Fibroblast of skin of left quadriceps (primary cell): ENCODE data around the gene ST8SIA2.

Source experiments
- DNase-seq, 2 experiments: peaks; one replicate each; pipeline ENCODE4 v3.0.0-alpha.2; 2013; ENCODE audit warnings: low read depth in 2 of 2

The ST8SIA2 gene

DNA sequence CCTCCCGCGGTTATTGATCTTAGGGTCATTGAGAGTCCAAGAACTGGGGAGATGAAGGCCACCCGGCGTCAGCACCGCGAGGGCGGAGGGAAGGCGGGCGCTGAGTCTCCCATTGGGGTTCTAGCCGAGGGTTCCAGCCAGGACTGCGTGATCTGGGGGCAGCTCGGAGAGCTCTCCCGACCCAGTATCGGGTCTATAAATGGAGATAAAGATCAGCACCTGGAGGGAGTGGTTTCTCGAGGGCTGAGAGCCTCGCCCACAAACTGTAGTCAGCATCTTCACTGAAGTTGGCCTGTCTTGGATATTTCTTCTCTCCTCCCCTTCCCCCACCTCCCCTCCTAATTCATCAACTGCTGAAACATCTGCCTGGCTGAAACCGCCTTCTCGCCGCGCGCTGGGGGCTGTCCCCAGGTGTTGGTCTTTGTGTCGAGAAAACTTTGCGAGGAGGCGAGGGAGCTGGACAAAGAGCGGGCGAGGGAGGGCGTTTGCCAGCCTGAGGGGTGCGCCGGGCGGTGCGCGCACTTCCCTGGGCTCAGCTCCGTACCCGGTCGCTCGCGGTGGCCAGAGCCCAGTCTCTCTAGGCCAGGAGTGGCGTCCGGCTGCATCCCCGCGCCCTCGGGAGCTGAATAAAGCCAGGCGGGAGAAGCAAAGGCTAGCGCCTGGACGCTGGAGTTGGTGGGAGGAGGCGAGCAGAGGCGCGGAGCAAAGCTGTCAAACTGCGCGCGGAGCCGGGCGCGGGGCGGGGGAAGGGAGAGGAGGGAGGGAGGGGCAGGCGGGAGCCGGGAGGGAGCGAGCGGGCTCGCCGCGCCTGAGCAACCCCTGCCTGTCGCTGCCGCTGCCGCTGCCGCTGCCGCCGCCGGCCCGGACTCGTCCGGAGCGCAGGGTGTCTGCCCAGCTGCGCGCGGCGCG lies at the start of gene ST8SIA2:
Gene ST8SIA2, plus strand, starts transcription at position 811 of the 909 bp plus-strand sequence. CDS start 184 bp downstream, outside the sequence.
- peak in 1 of 2 experiments; percentile 15 for DNase-seq

DNA sequence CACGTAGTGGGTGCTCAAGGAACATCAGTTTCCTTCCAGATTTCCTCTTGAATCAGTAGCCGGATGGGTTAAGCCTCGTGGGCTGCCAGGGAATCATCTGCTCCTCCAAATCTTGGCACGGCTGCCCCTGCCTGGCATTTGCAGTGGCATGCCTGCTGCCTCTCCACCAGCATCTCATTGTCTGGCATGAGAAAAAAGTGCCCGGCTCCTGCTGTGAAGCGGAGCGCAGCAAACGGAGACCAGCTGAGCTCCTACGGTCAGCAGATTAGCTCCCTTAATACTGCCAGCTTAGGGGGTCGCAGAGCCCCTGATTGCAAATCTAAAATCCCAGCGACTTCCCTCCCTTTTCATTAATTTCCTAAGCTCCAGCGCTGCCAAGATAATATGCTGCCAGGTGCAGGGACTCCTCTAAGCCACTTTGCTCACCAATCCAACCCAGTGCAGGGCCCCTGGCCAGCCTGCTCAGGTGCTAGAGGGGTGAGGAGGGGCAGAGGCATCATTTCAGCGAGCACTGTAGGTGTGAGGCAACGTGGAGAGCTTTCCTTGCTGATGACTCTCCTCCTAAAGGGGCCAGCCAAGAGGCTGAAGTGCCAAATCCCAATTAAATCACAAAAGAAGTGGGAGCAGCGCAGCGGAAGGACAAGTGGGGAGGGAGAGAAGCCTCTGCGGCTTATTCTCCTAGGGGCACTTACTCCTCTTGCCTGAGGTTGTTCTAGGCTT lies 49.6 kb upstream of the ST8SIA2 start:
- no peak for DNase-seq

DNA sequence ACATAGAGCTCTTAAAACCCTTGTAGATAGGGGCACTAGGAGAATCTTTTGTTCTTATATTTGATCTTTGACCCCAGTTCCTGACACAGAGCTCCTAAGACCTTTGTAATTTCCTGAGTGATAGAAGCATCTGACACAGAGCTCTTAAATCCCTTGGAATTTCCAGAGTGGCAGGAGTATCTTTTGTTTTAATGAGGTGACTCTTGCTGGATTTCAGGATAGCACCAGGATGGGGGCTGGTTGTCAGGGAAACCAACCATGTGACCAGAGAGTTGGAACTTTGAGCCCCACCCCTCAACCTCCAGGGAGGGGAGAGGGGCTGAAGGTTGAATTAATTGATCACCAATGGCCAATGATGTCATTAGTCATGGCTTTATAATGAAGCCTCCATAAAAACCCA lies 47.6 kb upstream of the ST8SIA2 start:
- no peak for DNase-seq

GRCh38 chr15:92355307-92355706 lies 38.4 kb upstream of the ST8SIA2 start:
- DNase-seq: no peak

DNA sequence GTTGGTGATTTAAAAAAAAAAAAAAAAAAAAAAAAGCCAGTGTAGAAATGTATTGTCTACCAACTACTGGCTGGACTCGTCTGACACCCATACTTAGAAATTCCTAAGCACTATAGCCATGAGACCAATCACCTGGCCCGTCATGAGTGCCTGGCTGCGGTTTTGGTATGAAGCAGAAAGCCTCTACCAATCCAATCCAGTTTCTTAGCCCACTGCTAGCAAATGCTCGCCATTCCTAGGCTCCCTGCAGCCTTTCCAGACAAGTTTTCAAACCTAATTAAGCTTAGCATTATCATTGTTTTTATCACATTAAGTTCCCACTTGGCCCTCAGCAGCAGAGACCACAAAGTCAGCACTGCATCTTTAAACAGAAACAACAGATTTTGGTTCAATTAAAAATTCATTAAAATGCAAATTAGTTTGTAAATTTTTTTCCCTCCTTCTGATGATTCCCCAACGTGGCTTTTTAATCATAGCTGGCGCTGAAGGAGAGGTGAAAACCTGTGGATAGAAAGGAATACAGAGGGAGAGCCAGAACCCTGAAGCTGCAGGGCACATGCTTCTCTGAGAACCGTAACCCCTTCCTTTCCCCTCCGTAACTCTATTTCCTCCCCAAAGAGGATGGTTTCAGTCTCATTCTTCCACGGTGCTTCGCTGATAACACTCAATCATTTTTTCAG lies 32.2 kb upstream of the ST8SIA2 start:
- no peak for DNase-seq

- no peak for DNase-seq
Observed at GRCh38 chr15:92362001-92362350, 31.7 kb upstream of the ST8SIA2 start.

- DNase-seq: peak; percentile 16 to 17
Observed at GRCh38 chr15:92365084-92365483, 28.6 kb upstream of the ST8SIA2 start.

DNA sequence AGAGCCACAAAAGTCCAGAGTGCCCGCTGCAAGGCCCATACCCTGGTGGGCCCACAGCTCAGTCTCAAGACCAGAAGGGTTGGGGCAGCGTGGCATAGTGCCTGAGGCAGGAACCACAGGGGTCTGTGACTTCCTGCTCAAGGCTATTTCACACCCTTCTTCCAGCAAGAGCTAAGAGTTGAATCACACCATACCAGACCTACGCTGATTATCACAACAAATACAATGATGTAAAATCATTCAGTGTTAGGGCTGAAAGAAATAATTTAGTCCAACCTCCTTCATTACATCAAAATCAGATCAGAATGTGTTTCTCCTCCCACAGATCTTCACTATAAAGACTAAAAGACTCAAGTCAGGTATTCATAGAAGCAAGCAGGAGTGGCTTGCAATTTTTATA lies 27.8 kb upstream of the ST8SIA2 start:
- DNase-seq: no peak

DNA sequence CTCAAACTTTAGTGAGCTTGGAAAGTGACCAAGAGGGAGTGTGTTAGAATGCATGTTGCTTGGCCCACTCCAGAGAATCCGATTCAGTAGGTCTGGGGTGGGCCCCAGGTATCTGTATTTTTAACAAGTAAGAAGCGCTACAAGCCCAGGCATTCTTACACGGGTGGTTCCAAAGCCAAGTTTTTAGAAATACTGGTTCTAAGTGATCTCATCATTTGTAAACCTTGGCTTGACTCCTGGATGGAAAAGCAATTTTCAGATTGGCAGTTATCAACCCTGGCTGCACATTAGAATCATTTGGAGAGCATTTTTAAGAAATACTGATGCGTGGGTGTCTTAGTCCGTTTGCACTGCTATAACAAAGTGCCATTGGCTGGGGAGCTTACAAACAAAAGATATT lies 27.3 kb upstream of the ST8SIA2 start:
- DNase-seq: no peak

DNA sequence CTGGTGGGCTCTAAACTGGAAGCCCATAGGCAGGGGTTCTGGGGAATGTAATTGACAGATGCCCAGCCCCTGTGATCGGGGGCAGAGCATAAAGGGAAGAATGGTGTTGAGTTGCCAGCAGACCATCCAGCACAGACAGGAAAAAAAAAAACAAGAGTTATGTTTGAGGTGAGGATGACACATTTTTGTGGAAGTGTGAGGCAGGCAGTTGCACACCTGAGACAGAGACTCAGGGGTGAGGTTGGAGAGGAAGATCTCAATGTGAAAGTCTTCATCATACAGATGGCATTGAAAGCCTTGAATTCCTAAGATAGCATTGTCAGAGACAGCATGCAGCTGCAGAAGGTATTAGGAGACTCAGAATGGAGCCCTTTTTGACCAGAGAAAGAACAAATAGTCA lies 18.6 kb upstream of the ST8SIA2 start:
- no peak for DNase-seq

GRCh38 chr15:92376109-92376508 lies 17.6 kb upstream of the ST8SIA2 start:
- no peak for DNase-seq

DNA sequence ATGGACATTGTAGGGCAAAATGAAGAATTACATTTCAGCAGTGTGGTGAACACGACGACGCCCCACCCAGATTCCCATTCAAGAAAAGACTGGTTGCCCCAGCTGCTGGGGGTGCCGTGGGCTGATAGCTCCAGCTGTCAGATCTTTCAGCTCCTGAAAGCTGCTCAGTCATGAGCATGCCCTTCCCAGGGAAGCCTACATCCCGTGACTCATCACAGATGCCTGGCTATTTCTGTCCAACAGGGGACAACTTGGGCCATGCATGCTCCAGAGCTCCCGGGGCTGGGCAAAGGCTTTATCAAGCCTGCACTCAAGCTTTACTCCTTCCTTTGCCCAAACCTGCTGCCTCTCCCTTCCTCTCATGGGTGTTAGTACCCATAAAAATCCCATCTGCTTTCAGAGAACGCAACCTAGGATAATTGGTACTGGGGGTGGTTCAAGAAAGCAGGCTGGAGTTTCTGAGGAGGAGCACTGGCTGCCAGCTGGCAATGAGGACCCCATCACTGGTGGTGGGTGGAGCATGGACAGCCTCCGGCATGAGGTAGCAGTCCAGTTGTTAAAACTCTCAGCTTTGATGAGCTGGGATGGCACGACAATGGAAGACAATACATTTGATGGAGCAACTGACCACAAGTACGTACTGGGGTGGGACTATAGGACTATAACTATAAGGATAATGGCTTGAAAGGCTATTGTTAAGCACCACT lies 16.4 kb upstream of the ST8SIA2 start:
- DNase-seq: no peak

GRCh38 chr15:92383519-92384324 lies 10.0 kb upstream of the ST8SIA2 start:
- no peak for DNase-seq

- DNase-seq: no peak
Observed at GRCh38 chr15:92384381-92384780, 9.3 kb upstream of the ST8SIA2 start.

DNA sequence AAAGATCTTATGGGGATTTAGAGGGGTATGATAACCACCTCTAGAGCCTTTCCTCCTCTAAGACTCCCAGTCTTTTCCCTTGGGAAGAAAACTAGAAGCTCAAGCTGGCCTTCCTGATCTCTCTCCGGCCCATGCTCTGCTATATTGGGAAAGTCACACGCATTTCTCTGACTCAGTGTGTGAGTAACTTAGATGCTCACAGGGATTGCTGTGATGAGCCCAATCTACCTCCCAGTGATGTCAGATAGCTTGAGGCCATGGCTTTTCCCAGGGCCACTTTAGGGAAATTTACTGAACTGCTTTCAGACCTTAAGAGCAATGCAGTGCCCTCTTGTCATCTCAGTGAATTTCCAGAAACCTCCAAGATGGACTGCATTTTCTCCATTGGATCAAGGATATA lies 8.6 kb upstream of the ST8SIA2 start:
- DNase-seq: no peak

DNA sequence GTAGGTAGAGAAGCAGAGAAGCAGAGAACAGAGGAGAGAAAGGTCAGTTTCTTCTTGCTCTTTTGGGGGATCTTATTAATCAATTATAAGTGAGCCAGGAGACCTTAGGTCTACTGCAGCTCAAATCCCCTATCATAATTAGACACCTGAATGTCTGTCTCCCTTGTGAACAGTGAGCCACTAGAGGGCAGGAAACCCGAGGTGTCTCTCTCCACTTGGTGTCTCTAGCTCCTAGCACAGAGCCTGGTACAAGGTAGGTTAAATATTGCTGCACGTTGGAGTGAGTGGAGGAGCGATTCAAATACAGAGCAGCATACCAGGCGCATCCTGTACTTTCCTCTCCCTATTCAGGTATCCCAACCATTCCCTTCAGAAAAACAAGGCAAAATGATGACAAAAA lies 2.0 kb upstream of the ST8SIA2 start:
- DNase-seq: peak in 1 of 2 experiments; percentile 22

GRCh38 chr15:92392462-92392861 lies 1.2 kb upstream of the ST8SIA2 start:
- no peak for DNase-seq

- DNase-seq: no peak
Observed at GRCh38 chr15:92393980-92394308, 263 bp downstream of the ST8SIA2 start.

DNA sequence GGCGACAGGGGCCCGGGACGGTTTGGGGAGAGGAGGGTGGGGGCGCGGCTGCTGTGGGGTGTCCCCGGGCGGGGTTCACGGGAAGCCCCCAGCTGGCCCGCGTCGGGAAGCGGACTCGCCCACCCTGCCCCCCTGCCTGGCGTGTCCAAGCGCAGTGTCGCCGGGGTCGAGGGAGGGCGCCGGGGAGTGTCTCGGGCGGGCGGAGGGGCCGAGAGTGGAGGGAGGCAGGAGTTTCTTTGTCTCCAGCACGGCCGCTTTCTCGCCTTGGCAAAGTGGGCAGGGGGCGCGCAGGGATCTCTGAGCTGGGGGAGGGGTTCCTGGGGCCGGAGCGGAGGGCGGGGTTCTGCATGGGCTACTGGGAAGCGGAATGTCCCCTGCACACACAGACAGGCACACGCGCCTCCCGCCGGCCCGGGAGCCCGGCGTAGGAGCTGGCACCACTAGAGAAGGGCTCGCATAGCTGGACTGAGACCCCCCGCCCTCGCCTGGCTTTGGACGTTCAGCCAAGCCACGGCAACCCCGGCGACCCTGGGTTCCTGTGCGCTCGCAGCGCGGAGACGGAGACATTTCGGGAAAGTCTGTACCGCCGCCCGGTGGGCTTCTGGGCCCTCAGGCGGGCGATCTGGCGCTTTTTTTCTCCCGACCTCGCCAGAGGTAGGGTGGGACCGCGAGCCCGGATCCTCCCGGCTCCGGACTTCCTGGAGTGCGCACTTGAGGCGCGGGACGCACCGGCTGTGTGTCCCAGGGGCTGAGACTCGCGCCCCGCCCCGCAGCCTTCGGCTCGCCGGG lies 822 bp downstream of the ST8SIA2 start:
- no peak for DNase-seq

GRCh38 chr15:92395098-92395635 lies 1.5 kb downstream of the ST8SIA2 start:
- DNase-seq: no peak
